GM23338 (cell line): ENCODE results near the gene RNGTT. TPM values are rescaled to one million over a fixed set of nuclear protein-coding genes. Genes with fewer than 3 reads are reported as not detected.
A peak's percentile ranks its signal among the peaks of the same experiment; 100 is the strongest.

ENCODE experiments used
- ATAC-seq: fragments of 200-7000 bp; cut with Tn5 transposase; 3 replicates; pipeline ENCODE4 v1.9.1; 2020
- DNase-seq: peaks from one replicate; pipeline ENCODE4 v3.0.0-alpha.2; 2015; ENCODE audit warnings: low spot score
- H2AFZ ChIP-seq: fragments of 200-600 bp; sonication (generic); 2 replicates; pipeline ENCODE4 v1.8.0; 2016; ENCODE audit warnings: antibody characterized with exemption, mild to moderate bottlenecking, moderate library complexity
- H3F3A ChIP-seq: fragments of 200-600 bp; sonication (generic); replicated peaks from 2 replicates; pipeline ENCODE4 v1.8.0; 2017; ENCODE audit warnings: antibody characterized with exemption, mixed run types, low read depth
- H3K27ac ChIP-seq: fragments of 200-600 bp; sonication (generic); 2 replicates; pipeline ENCODE4 v1.6.1; 2016; ENCODE audit warnings: low read depth
- H3K27me3 ChIP-seq: fragments of 200-600 bp; sonication (generic); 2 replicates; pipeline ENCODE4 v1.8.0; 2016; ENCODE audit warnings: mild to moderate bottlenecking, mixed run types, moderate library complexity; ENCODE audit not compliant: insufficient read depth
- H3K36me3 ChIP-seq: fragments of 200-600 bp; sonication (generic); 2 replicates; pipeline ENCODE4 v1.8.0; 2016; ENCODE audit warnings: mild to moderate bottlenecking; ENCODE audit not compliant: insufficient read depth
- H3K4me1 ChIP-seq: fragments of 200-600 bp; sonication (generic); 2 replicates; pipeline ENCODE4 v1.8.0; 2016; ENCODE audit warnings: mild to moderate bottlenecking, moderate library complexity; ENCODE audit not compliant: insufficient read depth
- H3K4me2 ChIP-seq: fragments of 200-600 bp; sonication (generic); 2 replicates; pipeline ENCODE4 v1.7.1; 2017; ENCODE audit warnings: mixed run types
- H3K4me3 ChIP-seq: fragments of 200-600 bp; sonication (generic); 2 replicates; pipeline ENCODE4 v1.6.1; 2016; ENCODE audit warnings: mixed run types
- H3K79me2 ChIP-seq: fragments of 200-600 bp; sonication (generic); replicated peaks from 2 replicates; pipeline ENCODE4 v1.8.0; 2017; ENCODE audit warnings: mild to moderate bottlenecking; ENCODE audit not compliant: insufficient read depth
- H3K9me2 ChIP-seq: fragments of 200-600 bp; sonication (generic); 2 replicates; pipeline ENCODE4 v1.8.0; 2017; ENCODE audit not compliant: insufficient read depth
- H4K20me1 ChIP-seq: fragments of 200-600 bp; sonication (generic); replicated peaks from 2 replicates; pipeline ENCODE4 v1.8.0; 2017; ENCODE audit warnings: mild to moderate bottlenecking; ENCODE audit not compliant: insufficient read depth
- H3K27ac Mint-ChIP-seq: 2 replicates; pipeline ENCODE4 v1.8.0; 2020; ENCODE audit warnings: inconsistent platforms, mild to moderate bottlenecking, moderate library complexity, mixed read lengths
- H3K27me3 Mint-ChIP-seq: 3 replicates; pipeline ENCODE4 v1.8.0; 2022; ENCODE audit warnings: low read depth, mild to moderate bottlenecking, moderate library complexity, mixed read lengths, inconsistent platforms; ENCODE audit not compliant: insufficient read depth, poor library complexity
- H3K36me3 Mint-ChIP-seq: 3 replicates; pipeline ENCODE4 v1.8.0; 2021; ENCODE audit warnings: low read depth, mild to moderate bottlenecking, inconsistent platforms, moderate library complexity, mixed read lengths
- H3K4me1 Mint-ChIP-seq: 3 replicates; pipeline ENCODE4 v1.8.0; 2020; ENCODE audit warnings: mild to moderate bottlenecking, inconsistent platforms, mixed read lengths
- H3K4me3 Mint-ChIP-seq: 3 replicates; pipeline ENCODE4 v1.8.0; 2021; ENCODE audit warnings: moderate library complexity, mild to moderate bottlenecking, inconsistent platforms, mixed read lengths
- H3K9me3 Mint-ChIP-seq: 3 replicates; pipeline ENCODE4 v1.8.0; 2020; ENCODE audit warnings: moderate library complexity, mild to moderate bottlenecking, inconsistent platforms, mixed read lengths
- CREB1 ChIP-seq: fragments of 250-450 bp; sonication (Bioruptor Pico); IDR thresholded peaks from 2 replicates; pipeline ENCODE4 v1.5.0; 2020; ENCODE audit warnings: low read depth, mild to moderate bottlenecking, moderate library complexity
- CTCF ChIP-seq, 2 experiments: fragments of 200-600 bp in 1 of 2; sonication (generic) in 1 of 2; conservative IDR thresholded peaks; 2 replicates each; pipeline versions ENCODE4 v1.5.1 to v1.6.1; 2016 to 2017; ENCODE audit warnings: antibody characterized with exemption in 2 of 2, low read depth in 2 of 2, mild to moderate bottlenecking in 2 of 2, moderate library complexity in 1 of 2
- EZH2phosphoT487 ChIP-seq: fragments of 200-600 bp; sonication (generic); IDR thresholded peaks from one replicate; pipeline ENCODE4 v1.8.1; 2018; ENCODE audit warnings: antibody characterized with exemption; ENCODE audit not compliant: unreplicated experiment
- JUNB ChIP-seq: IDR thresholded peaks from one replicate; pipeline ENCODE4 v1.6.1; 2016; ENCODE audit warnings: antibody characterized with exemption; ENCODE audit not compliant: unreplicated experiment
- NANOG ChIP-seq: IDR thresholded peaks from 2 replicates; pipeline ENCODE4 v1.6.1; 2016; ENCODE audit warnings: antibody characterized with exemption, borderline replicate concordance
- STAT1 ChIP-seq: IDR thresholded peaks from one replicate; pipeline ENCODE4 v1.6.1; 2016; ENCODE audit warnings: antibody characterized with exemption; ENCODE audit not compliant: unreplicated experiment
- ZNF114 ChIP-seq: fragments of 250-450 bp; sonication (Bioruptor Pico); IDR thresholded peaks from 2 replicates; pipeline ENCODE4 v1.5.0; 2020; ENCODE audit warnings: mild to moderate bottlenecking, moderate library complexity
- ZNF331 ChIP-seq: fragments of 250-450 bp; sonication (Bioruptor Pico); IDR thresholded peaks from 2 replicates; pipeline ENCODE4 v1.5.0; 2020; ENCODE audit warnings: low read depth, mild to moderate bottlenecking, moderate library complexity
- polyA plus RNA-seq: library from polyadenylated mRNA; unstranded; fragments of >200 nt; fragmentation: Nextera tagmentation; extraction: Ambion mirVana; gene quantifications from 2 replicates; pipeline ENCODE4 v1.2.1, GENCODE V29; 2016
- total RNA-seq: library from RNA; depleted of rRNA; stranded (reverse); fragments of >200 nt; shearing (Covaris generic); gene quantifications from 2 replicates; pipeline ENCODE4 v1.2.3, GENCODE V29; 2014
- TF ChIP-seq, protein P1 (sequence below): IDR thresholded peaks from one replicate; pipeline ENCODE4 v1.6.1; 2018; ENCODE audit warnings: antibody characterized with exemption; ENCODE audit not compliant: unreplicated experiment
- TF ChIP-seq, protein P2 (sequence below): fragments of 250-450 bp; sonication (Bioruptor Pico); IDR thresholded peaks from 2 replicates; pipeline ENCODE4 v1.5.0; 2020; ENCODE audit warnings: mild to moderate bottlenecking, moderate library complexity
- TF ChIP-seq, protein P3 (sequence below): IDR thresholded peaks from 2 replicates; pipeline ENCODE4 v1.6.1; 2016; ENCODE audit warnings: antibody characterized with exemption

RNGTT gene
- total and polyA plus RNA-seq, 2 experiments from 2014 or later, result 11.2 to 29.2 TPM

DNA sequence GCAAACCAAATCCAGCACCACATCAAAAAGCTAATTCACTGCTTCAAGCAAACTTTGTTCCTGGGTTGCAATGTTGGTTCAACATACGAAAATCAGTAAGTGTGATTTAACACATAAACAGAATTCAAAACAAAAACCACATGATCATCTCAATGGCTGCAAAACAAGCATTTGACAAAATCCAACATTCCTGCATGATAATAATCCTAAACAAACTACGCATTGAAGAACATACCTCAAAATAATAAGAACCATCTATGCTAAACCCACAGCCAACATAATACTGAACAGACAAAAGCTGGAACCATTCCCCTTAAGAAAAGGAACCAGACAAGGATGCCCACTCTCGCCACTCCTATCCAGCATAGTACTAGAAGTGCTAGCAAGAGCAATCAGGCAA is 49.9 kb downstream of the RNGTT start:
- Histone ChIP-seq H2AFZ (no peak overlapping the region), H3K9me2 (no peaks in the 10 kb centered on the region), H3K4me2 (peak overlapping the region; percentile 48), H3K4me3 (no peak overlapping the region), H3K27me3 (no peaks in the 10 kb centered on the region), H3K4me1 (peaks cover 21% of the 10 kb centered on the region), H3F3A (no peaks in the 10 kb centered on the region), H3K79me2 (peaks cover 54% of the 10 kb centered on the region), H3K36me3 (no peaks in the 10 kb centered on the region), H4K20me1 (peaks cover 9% of the 10 kb centered on the region; the same call in 1 of the 2 replicates), H3K27ac (no peak overlapping the region; the same call in 1 of the 2 replicates)
- DNase-seq (peak; percentile 3), ATAC-seq (no peak)
- H3K36me3 Mint-ChIP-seq, result no peaks in the 10 kb centered on the region
- peaks cover 34% of the 10 kb centered on the region for H3K4me1 Mint-ChIP-seq
- H3K9me3 Mint-ChIP-seq, result no peaks in the 10 kb centered on the region; the same call in 2 of the 3 replicates
- no peaks in the 10 kb centered on the region for H3K27me3 Mint-ChIP-seq
- H3K4me3 Mint-ChIP-seq, result no peak overlapping the region
- peak overlapping the region; percentile 72 for H3K27ac Mint-ChIP-seq
- TF ChIP-seq STAT1 (no peak), CREB1 (CRISPR knock-in tag) (no peak), CTCF (conservative IDR thresholded peaks at IDR 0.05; ENCODE audit: low read depth in 2 of 2) (no peak), EZH2phosphoT487 (no peak), ZNF331 (CRISPR knock-in tag) (no peak), ZNF114 (CRISPR knock-in tag) (no peak), NANOG (no peak), JUNB (no peak)
- TF ChIP-seq, protein P1, sequence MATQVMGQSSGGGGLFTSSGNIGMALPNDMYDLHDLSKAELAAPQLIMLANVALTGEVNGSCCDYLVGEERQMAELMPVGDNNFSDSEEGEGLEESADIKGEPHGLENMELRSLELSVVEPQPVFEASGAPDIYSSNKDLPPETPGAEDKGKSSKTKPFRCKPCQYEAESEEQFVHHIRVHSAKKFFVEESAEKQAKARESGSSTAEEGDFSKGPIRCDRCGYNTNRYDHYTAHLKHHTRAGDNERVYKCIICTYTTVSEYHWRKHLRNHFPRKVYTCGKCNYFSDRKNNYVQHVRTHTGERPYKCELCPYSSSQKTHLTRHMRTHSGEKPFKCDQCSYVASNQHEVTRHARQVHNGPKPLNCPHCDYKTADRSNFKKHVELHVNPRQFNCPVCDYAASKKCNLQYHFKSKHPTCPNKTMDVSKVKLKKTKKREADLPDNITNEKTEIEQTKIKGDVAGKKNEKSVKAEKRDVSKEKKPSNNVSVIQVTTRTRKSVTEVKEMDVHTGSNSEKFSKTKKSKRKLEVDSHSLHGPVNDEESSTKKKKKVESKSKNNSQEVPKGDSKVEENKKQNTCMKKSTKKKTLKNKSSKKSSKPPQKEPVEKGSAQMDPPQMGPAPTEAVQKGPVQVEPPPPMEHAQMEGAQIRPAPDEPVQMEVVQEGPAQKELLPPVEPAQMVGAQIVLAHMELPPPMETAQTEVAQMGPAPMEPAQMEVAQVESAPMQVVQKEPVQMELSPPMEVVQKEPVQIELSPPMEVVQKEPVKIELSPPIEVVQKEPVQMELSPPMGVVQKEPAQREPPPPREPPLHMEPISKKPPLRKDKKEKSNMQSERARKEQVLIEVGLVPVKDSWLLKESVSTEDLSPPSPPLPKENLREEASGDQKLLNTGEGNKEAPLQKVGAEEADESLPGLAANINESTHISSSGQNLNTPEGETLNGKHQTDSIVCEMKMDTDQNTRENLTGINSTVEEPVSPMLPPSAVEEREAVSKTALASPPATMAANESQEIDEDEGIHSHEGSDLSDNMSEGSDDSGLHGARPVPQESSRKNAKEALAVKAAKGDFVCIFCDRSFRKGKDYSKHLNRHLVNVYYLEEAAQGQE, result no peak
- TF ChIP-seq, protein P2, sequence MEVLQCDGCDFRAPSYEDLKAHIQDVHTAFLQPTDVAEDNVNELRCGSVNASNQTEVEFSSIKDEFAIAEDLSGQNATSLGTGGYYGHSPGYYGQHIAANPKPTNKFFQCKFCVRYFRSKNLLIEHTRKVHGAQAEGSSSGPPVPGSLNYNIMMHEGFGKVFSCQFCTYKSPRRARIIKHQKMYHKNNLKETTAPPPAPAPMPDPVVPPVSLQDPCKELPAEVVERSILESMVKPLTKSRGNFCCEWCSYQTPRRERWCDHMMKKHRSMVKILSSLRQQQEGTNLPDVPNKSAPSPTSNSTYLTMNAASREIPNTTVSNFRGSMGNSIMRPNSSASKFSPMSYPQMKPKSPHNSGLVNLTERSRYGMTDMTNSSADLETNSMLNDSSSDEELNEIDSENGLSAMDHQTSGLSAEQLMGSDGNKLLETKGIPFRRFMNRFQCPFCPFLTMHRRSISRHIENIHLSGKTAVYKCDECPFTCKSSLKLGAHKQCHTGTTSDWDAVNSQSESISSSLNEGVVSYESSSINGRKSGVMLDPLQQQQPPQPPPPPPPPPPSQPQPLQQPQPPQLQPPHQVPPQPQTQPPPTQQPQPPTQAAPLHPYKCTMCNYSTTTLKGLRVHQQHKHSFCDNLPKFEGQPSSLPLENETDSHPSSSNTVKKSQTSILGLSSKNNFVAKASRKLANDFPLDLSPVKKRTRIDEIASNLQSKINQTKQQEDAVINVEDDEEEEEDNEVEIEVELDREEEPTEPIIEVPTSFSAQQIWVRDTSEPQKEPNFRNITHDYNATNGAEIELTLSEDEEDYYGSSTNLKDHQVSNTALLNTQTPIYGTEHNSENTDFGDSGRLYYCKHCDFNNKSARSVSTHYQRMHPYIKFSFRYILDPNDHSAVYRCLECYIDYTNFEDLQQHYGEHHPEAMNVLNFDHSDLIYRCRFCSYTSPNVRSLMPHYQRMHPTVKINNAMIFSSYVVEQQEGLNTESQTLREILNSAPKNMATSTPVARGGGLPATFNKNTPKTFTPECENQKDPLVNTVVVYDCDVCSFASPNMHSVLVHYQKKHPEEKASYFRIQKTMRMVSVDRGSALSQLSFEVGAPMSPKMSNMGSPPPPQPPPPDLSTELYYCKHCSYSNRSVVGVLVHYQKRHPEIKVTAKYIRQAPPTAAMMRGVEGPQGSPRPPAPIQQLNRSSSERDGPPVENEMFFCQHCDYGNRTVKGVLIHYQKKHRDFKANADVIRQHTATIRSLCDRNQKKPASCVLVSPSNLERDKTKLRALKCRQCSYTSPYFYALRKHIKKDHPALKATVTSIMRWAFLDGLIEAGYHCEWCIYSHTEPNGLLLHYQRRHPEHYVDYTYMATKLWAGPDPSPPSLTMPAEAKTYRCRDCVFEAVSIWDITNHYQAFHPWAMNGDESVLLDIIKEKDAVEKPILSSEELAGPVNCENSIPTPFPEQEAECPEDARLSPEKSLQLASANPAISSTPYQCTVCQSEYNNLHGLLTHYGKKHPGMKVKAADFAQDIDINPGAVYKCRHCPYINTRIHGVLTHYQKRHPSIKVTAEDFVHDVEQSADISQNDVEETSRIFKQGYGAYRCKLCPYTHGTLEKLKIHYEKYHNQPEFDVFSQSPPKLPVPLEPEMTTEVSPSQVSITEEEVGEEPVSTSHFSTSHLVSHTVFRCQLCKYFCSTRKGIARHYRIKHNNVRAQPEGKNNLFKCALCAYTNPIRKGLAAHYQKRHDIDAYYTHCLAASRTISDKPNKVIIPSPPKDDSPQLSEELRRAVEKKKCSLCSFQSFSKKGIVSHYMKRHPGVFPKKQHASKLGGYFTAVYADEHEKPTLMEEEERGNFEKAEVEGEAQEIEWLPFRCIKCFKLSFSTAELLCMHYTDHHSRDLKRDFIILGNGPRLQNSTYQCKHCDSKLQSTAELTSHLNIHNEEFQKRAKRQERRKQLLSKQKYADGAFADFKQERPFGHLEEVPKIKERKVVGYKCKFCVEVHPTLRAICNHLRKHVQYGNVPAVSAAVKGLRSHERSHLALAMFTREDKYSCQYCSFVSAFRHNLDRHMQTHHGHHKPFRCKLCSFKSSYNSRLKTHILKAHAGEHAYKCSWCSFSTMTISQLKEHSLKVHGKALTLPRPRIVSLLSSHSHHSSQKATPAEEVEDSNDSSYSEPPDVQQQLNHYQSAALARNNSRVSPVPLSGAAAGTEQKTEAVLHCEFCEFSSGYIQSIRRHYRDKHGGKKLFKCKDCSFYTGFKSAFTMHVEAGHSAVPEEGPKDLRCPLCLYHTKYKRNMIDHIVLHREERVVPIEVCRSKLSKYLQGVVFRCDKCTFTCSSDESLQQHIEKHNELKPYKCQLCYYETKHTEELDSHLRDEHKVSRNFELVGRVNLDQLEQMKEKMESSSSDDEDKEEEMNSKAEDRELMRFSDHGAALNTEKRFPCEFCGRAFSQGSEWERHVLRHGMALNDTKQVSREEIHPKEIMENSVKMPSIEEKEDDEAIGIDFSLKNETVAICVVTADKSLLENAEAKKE (CRISPR knock-in tag), result no peak
- TF ChIP-seq, protein P3, sequence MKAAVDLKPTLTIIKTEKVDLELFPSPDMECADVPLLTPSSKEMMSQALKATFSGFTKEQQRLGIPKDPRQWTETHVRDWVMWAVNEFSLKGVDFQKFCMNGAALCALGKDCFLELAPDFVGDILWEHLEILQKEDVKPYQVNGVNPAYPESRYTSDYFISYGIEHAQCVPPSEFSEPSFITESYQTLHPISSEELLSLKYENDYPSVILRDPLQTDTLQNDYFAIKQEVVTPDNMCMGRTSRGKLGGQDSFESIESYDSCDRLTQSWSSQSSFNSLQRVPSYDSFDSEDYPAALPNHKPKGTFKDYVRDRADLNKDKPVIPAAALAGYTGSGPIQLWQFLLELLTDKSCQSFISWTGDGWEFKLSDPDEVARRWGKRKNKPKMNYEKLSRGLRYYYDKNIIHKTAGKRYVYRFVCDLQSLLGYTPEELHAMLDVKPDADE, result no peak
